Measurements from ENCODE around the gene TBC1D9B.

TBC1D9B gene

DNA sequence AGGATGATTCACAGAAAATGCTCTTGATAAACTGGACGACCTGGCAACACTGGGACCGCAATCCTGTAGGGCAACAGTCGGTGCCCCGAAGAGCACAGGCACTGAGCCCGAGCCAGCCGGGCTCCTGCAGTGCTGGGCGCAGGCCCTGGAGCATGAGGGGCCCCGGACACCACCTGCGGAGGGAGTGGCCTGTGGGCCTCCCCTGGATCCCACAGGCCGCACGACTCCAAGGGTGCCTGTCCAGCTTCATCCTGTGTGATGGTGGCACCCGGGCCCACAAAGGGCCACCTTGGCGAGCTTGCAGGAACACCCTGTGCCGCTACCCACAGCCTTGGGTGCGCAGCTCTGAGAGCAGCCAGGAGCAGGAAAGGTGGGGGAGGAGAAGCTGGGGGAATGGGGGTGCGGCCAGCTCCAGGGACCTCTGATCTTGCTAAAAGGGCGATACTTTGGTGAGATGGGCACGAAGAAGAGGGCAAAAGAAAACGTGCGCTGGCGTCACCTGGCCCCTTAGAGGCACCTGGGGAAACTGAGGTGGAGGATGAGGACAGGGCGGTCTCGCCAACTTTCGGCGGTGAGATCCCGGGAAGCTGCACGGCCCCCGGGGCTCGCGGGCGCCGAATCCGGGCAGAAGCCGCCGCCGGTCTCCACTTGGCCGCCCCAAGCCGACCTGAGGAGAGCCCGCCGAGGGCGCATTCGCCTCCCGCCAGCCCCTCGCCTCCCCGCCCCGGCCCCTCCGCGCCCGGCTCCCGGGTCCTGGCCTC is 722 bp downstream of the TBC1D9B start:
- DNase-seq: no peak

DNA sequence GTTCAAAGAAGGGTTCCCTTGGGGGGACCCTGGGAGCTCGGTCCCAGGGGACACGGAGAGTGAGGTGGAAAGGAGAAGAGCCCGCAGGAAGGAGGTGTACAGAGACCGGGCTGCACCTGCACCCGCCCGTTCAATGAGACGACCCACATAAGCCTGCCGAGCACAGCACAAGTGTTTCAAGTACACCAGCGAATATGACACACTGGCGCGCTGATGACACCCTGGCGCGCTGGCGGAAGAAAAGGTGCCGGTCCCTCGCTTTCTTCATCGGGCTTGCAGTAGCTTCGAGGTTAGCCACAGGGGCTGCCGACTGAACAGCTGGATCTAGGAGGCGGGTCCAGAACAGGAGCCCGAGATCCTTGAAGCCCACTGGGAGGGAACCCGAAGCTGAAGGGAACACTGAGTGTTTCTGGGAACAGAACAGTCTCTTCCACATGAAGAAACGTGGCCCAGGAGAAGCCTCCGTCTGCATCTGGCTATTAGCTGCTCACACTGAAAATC is 1.4 kb downstream of the TBC1D9B start:
- no peak for DNase-seq

DNA sequence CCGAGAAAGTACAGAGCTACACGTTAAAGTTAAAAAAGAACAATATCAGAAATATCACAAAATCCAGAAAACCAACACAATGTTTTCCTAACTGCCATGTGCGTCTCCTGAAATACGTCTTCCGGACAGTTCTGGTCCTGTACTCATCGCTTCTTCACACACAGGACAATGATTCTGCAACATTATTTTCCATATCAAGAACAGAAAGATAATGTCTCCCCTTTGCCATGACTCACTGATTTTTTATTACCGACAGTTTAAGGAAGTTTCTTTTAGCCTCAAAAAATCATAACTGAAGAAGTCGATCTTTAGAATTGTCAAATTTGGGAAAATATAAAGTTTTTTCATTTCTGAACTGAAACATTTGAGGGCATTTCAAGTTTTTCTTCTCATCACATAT is 2.5 kb downstream of the TBC1D9B start:
- no peak for DNase-seq

DNA sequence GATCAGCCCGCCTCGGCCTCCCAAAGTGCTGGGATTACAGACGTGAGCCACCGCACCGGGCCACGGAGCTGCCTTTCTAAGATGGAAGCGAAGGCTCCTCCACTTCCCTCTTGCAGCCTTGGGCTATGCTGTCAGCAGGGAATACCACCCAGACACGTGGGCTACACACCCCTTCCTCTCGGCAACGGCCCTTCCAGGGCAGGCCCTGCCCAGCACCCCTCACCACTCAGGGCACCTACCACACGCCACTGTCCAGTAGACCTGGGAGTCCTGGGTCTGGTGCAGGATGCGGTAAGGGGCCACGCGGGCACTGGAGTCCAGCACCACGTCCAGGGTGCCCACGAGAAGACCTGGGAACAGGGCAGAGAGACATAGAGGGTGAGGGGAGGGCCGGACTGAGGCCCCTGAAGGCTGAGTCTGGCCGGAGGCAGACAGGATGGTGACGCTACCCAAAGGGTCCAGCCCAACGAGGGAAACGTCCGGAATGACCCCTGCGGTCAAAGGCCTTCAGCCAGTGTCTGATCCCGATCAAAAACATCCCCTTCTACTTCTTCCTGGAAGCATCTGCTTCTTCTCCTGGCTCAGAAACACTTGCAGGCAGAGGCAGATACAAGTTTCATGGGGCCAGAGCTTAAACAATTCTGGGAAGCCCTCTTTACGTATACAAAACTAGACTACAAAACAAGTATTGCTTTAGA is 3.1 kb downstream of the TBC1D9B start:
- no peak for DNase-seq

DNA sequence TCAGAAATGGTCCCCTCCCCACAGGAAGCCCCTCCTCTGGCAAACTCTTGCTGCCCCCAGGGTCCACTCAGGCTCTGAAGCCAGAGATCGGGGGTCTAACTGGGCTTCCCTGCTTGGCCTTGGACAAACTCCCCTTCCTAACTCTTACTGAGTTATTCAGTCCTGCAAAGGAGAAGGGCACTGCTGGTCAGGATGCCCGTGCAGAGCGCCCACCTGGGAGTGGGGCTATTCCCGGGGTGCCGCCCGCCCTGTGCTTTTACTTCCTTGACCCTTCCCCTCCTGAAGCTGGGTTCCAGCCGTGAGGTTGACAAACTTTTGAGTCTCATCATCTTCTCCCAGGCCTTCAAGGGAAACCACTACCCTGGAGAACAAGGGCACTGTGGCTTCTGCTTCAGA is 4.9 kb downstream of the TBC1D9B start:
- DNase-seq: no peak

DNA sequence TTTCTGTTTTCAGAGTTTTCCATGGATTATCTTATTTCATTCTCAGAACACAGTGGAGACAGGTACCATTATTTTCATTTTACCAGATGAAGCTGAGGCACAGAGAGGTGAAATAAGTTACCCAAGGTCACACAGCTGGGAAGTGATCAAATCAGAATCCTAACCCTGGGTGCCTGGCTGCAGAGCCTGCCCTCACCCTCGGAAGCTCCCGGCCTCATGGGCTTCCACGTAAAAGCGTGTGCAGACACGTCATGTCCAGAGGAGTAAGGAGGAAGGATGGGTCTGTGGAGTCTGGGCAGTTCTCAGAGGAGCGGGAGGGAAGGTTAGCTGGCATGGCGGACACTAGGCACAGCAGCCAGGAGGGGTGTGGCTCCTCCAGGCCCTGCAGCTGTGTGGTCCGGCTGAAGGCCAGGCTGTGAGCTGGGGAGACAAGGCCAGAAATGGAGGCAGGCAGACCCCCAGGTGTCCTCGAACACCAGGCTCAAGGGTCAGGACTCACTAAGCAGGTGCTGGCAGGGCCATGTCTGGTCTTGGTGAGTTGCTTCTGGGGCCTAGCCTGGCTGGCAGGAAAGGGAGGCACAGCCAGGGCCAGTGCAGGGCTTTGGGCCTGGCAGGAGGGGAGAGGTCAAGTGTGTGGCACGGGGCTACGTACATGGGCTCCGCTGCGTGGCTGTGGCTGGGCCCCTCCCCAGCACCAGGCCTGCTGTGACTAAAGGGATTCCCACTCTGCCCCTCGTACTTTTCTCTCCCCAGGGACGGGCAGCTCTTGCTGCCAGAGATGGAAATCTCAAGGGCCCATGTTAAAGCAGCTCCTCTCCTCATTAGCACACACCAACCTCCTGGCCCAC is 5.6 kb downstream of the TBC1D9B start:
- DNase-seq: no peak

DNA sequence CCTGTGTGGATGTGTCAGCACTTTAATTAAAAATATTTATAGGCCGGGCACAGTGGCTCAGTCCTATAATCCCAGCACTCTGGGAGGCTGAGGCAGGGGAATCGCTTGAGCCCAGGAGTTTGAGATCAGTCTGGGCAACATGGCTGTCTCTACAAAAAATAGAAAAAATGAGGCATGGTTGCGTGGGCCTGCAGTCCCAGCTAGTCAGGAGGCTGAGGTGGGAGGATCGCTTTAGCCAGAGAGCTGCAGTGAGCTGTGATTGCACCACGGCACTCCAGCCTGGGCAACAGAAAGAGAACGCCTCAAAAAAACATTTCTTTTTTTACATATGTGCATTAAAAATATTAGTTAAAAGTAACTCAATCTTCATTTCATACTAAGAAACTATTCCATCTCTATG is 6.2 kb downstream of the TBC1D9B start:
- no peak for DNase-seq

DNA sequence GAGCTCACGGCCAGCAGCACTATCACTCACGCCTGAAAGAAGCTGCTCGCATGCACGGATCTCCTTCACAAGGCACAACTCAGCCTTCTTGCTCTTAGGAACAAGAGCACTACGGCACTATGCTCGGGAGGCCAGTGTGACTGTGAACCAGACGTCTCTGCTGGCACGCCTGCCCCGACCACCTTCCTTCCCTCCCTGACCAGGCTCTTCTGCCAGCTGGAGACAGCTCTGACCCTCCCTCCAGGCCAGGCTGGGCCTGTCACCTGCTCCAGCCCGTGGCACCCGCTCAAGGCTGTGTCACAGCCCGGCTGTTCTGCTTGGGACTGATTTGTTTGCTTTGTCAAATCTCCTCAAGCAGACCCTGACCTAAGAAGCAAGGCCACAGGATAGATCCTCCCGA is 7.0 kb downstream of the TBC1D9B start:
- DNase-seq: no peak

DNA sequence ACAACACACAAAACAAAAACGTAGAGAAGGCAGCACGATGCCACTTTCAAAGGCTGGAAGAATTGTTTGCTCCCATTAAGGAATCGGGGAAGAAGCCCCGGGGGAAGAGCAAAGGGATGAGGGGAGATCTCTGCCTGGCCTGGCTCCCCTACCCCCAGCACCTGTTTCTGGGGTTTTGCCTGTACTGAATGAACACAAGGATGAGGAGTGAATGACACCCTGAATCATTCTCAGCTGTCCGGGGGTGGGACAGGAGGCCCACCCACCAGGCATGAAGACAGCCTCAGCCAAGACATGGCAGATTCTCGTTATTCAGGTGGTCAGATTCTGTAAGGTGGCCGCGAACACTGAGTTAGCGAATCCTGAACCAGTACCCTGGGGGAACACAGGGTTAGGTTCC is 7.5 kb downstream of the TBC1D9B start:
- no peak for DNase-seq

DNA sequence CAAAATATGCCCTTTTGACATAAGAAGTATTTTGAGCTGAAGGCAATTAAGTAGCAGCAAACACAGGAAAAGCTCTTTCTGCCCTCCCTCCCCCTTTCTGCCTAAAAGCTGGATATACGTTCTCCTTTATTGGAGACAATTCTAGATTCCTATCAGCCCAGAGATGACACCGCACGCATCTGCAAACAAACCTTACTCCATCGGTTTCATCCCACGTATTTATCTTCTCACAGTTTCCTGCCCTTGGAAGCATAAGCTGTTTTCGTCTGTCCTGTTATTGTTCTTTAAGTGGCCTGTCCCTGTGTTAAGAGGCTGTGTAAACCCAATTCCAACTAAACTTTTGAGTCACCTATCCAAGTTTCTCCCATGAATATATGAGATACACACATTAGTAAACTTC is 11.8 kb downstream of the TBC1D9B start:
- no peak for DNase-seq

DNA sequence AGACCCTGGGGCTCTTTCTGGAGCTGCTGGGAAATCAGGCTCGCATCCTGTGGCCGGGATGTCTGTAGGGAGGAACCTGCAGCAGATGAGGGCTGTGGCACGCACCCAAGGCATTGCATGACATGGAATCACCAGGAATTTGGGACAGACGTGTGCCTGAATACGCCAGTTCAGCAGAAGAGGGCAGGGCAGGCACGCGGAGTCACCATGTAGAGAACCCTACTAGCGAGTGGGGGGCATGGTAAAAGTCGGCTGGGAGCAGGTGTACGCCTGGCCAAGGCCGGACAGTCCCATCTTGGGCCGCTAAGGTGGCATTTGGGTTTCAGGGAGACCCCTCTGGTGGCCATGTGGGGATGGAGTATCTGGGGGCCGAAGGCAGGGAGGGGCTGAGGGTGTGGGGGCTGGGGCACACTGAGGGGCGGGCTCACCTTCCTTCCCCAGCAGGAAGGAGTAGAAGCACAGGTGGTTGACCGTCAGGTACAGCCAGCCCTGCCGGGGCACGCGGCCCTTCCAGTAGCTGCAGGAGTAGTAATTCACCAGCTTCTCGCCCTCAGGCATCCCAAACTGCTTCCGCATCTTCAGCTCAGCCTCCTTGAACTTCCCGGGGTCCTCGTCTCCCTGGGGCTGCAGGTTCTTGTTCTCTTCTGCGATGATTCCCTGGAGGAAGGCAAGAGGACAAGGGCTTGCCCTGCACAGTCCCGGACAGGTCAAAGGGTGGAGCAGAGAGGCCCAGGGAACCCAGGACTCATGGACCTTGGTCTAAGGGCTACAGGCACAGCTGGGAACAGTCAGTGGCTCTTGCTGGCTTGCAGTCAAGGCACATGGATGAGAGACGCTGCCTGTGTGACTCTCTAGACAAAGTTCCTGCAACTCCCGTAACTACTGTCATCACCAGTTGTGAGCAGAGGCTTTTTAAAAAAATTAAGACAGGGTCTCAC is 13.5 kb downstream of the TBC1D9B start:
- DNase-seq: no peak

DNA sequence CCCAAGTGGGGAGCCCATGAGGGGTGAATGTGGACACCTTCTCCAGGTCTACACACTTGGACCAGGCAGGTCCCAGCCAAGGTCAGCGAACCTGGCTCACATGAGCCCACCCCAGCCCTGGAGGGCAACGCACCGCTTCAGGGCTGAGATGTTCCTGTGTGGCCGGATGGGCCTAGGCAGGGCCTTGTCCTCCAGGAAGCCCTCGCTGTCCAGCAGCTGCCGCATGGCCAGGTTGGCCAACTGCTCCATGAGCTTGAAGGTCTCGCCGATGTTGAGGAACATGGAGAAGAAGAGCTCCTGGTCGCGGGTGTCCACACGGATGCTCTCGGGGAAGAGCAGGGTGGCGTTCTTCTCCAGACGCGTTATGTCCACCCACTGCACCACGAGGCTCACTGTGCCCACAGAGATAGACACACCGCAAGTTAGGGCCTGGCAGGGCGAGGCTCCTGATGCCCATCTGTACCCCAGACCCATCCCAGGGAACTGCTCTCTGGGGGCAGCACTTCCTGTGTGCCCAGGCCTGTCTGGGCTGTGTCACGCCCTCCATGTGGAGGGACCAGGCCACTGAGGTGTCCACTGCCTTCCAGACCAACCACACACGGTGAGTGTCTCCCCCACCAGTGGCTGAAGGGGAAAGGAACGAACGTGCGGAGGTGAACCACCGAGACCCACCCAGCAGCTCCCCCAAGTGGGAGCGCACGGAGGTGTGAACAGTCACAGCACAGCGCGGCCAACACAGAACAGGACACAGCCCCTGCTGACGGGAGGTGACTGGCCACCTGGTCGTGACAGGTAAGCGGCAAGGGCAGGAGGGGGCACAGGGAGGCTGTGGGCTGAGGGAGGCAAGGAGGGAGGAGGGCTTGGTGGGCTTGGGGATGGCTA is 14.4 kb downstream of the TBC1D9B start:
- no peak for DNase-seq

DNA sequence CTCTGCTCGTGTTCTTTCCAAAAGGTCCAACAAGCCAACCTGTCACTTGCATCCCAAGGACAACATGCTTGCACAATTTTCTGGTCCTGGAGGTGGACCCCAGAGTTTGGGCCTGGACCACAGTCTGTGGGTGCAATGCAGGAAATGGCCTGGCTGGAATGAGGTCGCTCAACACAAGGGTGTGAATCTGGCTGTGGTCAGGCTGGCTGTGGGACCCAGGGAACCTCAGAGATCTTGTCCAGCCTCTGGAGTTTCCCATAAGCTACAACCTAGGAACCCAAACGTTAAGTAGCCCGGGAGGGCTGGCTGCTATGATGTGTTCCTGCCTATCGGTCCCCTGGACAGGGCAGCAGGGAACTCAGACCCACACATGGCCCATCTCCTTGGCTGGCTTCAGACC is 15.4 kb downstream of the TBC1D9B start:
- DNase-seq: no peak

DNA sequence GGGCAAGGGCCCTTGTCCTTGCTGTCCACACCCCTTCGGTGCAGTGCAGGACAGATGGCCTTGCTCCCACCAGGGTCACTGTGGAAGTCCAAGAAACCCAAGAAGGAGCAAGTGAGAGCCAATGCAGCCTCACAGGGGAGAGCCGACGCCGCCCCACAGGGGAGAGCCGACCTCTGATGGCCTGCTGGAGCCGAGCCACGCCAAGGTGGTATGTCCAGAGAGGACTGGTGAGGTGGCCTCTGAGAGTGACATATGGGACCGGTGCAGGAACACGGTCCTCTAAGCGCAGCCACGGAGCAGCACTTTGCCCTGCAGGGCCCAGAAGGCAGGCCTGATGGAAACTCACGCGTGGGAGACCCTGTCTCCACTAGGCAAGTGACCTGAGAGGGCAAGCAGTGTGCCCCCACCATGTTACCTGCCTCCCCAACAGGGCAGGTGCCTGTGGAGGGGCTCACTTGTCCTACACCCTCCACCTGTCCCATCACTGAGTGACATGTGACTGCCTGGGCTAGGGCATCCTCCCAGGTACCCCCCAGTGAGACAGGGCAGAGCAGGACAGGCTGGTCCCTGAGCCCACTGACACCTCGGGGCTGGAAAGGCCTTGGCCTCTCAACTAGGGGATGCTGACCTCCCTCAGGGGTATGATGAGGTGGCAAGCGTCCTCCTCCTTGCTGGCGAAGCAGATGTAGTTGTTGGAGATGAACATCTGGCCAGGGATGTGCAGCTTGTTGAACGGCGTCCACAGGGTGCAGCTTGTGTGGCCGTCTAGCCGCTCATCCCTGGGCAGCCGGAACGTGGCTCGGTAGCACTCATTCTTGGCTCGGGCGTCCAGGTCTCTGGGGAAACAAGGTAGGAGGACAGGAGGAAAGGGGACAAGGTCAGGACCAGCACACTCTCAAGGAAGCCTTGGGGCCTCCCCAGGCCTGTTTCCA is 16.7 kb downstream of the TBC1D9B start:
- DNase-seq: no peak

DNA sequence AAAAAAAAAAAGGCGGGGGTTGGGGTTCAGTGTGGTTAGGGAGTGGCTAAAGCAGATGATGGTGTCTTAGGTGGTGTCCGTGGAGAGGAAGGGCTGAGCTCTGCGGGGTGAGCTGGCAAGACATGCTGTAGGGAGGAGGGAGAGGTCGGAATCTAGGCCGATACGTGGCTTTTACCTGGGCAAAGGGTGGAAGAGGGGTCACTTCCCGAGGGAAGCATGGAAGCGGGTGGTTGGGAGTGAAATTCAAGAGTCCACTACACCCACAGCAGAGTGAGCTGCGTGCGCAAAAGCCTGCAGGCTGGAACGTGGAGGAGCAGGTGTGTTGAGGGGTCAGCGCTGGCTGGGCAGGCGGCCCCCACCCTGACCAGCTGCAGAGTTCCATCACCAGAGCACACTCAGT is 17.8 kb downstream of the TBC1D9B start:
- DNase-seq: no peak

DNA sequence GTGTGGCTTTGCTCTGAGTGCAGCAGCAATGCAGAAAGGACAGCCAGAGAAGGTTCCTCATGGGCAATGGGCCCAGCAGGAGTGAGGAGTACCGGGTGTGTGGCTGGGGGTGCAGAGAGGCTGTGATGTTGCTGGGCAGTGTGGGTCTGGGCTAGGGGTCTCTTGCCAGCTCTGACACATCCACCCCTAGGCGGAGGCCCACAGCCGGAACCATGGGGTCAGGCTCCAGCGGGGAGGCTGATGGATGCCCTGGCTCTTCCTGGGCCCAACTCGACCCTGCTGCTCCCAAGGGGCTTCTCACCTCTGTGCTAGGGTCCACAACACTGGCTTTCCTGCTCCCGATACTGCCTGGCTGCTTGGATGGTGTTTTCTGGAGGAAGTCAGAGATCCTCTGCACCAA is 19.9 kb downstream of the TBC1D9B start:
- no peak for DNase-seq

DNA sequence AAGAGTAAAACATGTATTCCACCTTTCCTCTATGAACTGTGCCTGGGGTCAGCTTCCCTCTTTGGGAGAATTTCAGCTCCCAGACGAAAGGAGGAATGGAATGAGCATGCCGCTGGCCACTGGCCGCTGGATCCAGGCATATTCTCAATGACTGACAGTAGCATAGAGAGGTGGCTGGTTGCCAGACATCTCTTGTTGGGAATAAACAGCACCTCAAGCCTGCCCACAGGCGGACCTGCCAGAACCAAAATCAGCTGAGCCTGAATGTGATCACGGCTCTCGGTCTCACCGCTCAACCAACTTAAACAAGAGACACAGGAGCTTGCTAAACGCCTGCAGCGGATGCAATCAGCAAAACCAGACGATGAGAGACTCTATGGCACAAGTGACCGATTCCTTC is 20.6 kb downstream of the TBC1D9B start:
- DNase-seq: no peak

DNA sequence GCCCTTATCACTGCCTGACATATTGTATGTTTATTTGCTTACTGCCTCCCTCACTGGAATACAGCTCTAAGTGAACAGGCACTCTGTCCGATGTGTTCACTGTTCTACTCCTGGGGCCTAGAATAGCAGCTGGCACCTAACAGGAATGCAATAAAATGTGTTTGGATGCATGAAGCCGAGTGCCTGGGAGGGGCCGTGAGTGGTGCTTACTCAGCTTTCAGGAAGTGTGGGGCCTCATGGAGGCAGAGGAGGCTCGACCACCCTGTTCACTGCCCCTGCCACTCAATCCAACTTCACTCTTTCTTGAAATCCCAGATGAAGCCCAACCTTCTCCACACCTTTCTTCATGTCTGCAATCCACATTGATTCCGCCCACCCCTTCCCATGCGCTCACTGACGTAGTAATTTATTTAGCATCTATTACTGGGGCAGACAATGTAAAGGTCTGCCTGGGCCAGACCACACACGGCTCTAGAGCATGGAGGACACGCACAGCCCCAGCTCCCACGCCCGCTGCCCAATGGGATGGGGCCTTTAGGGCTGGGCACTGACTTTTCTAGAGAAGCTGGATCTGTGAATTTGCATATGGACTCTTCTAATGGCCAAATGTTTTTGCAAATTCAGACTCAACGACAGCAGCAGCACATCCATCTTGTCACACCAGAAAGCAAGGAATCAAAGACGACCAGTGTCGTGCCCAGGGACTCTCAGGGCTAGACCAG is 21.3 kb downstream of the TBC1D9B start:
- no peak for DNase-seq

DNA sequence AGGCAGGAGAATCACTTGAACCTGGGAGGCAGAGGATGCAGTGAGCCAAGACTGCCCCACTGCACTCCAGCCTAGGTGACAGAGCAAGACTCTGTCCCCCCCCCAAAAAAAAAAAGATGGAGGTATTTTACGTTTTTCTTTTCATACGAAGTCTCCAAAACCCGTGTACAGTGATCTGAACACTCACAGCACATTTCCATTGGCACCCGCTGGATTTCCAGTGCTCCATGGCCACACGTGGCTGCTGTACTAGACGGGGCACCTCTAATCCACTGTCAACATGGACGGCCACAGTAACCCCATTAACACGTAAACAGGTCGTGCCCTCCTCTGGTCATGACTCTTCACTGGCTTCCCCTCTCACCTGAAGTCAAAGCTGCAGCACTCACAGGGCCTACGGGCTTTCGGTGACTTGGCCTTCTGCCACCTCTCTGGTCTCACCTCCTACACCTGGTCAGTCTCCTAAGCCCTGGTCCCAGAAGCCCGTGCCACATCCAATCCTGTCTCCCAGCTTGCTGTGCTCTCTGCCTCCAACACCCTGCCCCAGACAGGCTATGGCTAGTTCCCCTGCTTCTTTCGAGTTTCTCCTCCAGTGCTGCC is 22.1 kb downstream of the TBC1D9B start:
- no peak for DNase-seq
